ENCODE data around the gene TOMM40. TPM values are rescaled to one million over a fixed set of nuclear protein-coding genes. Genes with fewer than 3 reads are reported as not detected.

TOMM40 gene
- total and polyA plus RNA-seq, 2 of the 13 experiments (the other 11 are each of a cell fraction or from before 2014, with no cell fraction given): 72.0 to 110 TPM

DNA sequence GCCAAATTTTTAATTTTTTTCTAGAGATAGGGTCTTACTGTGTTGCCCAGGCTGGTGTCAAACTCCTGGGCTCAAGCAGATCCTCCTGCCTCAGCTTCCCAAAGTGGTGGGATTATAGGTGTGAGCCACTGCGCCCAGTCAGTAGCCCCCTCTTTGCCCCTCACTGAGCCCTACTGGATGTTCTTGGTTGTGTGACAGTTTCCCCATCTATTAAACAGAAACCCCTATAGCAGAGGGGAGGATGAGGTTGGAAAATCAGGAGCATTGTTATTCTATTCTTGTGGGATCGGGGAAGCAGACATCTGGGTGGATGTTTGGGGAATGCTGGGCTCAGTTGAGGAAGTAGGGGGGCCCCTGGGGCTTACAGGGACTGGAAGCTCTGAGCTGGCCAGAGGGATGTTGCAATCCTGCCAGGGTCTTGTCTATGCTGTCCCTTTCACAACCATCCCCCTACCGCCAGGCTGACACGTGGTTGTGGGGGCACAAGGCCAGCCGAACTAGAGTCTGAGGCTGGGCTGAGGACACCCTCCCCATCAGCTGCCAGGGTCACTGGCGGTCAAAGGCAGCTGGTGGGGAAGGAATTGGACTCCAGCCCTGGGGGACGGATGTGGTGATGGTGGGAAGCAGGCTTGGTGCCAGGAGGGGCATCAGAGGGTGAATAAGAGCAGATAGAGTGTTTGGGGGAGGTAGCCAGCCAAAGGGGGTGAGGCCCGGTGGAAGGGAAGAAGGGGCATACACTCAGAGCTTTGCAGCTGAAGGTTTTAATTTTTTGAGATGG lies 34.2 kb downstream of the TOMM40 start (continued):
- TF ChIP-seq AGO2 (optimal IDR thresholded peaks at IDR 0.05; ENCODE audit: low read depth, low read length) (no peak), HHEX (CRISPR knock-in tag; IDR thresholded peaks at IDR 0.05) (no peak), CCAR2 (optimal IDR thresholded peaks at IDR 0.05; ENCODE audit: low read depth, low read length) (no peak), SNAPC2 (CRISPR knock-in tag; IDR thresholded peaks at IDR 0.05) (peak; percentile 87), JARID2 (CRISPR knock-in tag; IDR thresholded peaks at IDR 0.05; ENCODE audit: insufficient replicate concordance) (no peak), ZNF33B (CRISPR knock-in tag; IDR thresholded peaks at IDR 0.05) (0 out of 2 replicates have a peak, but pooled peaks have one; percentile 69), ZNF776 (CRISPR knock-in tag; IDR thresholded peaks at IDR 0.05) (peak; percentile 82; the same call in 1 of the 2 replicates), ZNF713 (CRISPR knock-in tag; IDR thresholded peaks at IDR 0.05) (peak; percentile 98; the same call in 1 of the 2 replicates), ZNF746 (CRISPR knock-in tag; IDR thresholded peaks at IDR 0.05) (peak; percentile 99), SIX4 (CRISPR knock-in tag; IDR thresholded peaks at IDR 0.05) (peak; percentile 87), TOPORS (CRISPR knock-in tag; IDR thresholded peaks at IDR 0.05) (no peak; the same call in 1 of the 2 replicates), ZBTB43 (CRISPR knock-in tag; conservative IDR thresholded peaks at IDR 0.05) (peak; percentile 56; the same call in 1 of the 2 replicates), RFXANK (CRISPR knock-in tag; IDR thresholded peaks at IDR 0.05) (peak; percentile 98), ZNF383 (CRISPR knock-in tag; IDR thresholded peaks at IDR 0.05; ENCODE audit: borderline replicate concordance) (no peak), FOXC1 (CRISPR knock-in tag; IDR thresholded peaks at IDR 0.05; ENCODE audit: borderline replicate concordance) (peak; percentile 64; the same call in 1 of the 2 replicates), ZBTB38 (CRISPR knock-in tag; IDR thresholded peaks at IDR 0.05) (peak; percentile 97), ZFP36L2 (CRISPR knock-in tag; IDR thresholded peaks at IDR 0.05) (no peak), CSRNP2 (CRISPR knock-in tag; conservative IDR thresholded peaks at IDR 0.05; ENCODE audit: low read depth) (no peak), ARNT2 (CRISPR knock-in tag; IDR thresholded peaks at IDR 0.05; ENCODE audit: low read depth) (peak; percentile 89), MYC (CRISPR knock-in tag; IDR thresholded peaks at IDR 0.05; ENCODE audit: borderline replicate concordance) (peak; percentile 100), FOXA3 (CRISPR knock-in tag; IDR thresholded peaks at IDR 0.05) (peak; percentile 94), ZNF558 (CRISPR knock-in tag; IDR thresholded peaks at IDR 0.05; ENCODE audit: borderline replicate concordance) (peak; percentile 69; the same call in 1 of the 2 replicates), THAP8 (CRISPR knock-in tag; IDR thresholded peaks at IDR 0.05; ENCODE audit: borderline replicate concordance) (no peak), ZNF557 (CRISPR knock-in tag; IDR thresholded peaks at IDR 0.05) (0 out of 2 replicates have a peak, but pooled peaks have one; percentile 78), SRSF1 (optimal IDR thresholded peaks at IDR 0.05; ENCODE audit: low read depth, low read length) (no peak)
- TF ChIP-seq, protein P1, sequence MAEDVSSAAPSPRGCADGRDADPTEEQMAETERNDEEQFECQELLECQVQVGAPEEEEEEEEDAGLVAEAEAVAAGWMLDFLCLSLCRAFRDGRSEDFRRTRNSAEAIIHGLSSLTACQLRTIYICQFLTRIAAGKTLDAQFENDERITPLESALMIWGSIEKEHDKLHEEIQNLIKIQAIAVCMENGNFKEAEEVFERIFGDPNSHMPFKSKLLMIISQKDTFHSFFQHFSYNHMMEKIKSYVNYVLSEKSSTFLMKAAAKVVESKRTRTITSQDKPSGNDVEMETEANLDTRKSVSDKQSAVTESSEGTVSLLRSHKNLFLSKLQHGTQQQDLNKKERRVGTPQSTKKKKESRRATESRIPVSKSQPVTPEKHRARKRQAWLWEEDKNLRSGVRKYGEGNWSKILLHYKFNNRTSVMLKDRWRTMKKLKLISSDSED (CRISPR knock-in tag; IDR thresholded peaks at IDR 0.05): no peak

Data from HepG2 (cell line).